H1 (cell line): ENCODE measurements around the gene TSEN54. TPM values are rescaled to one million over a fixed set of nuclear protein-coding genes. Genes with fewer than 3 reads are reported as not detected.

Experiments used
- CTCF ChIA-PET: fragments of 300-600 bp; sonication (Branson Sonifier 250); formaldehyde crosslinking; loops from one replicate; lab custom pipeline; 2021; ENCODE audit not compliant: partially characterized antibody; lab: Charles Lee
- POLR2A ChIA-PET: fragments of 300-600 bp; sonication (Branson Sonifier 250); formaldehyde crosslinking; loops from one replicate; lab custom pipeline; 2021; ENCODE audit warnings: inconsistent platforms; ENCODE audit not compliant: partially characterized antibody; lab: Charles Lee
- DNase-seq, 2 experiments: peaks; one replicate each; pipeline versions ENCODE4 v3.0.0 to v3.0.0-alpha.2; 2010 to 2022; ENCODE audit warnings: low spot score in 2 of 2, low read depth in 1 of 2, mixed read lengths in 1 of 2
- FAIRE-seq: peaks from 2 replicates; lab custom pipeline; 2011; peaks lifted over from hg19 to GRCh38; lab: Jason Lieb, UNC
- H2AFZ ChIP-seq: 2 replicates; pipeline ENCODE4 v1.8.1; 2012; ENCODE audit warnings: low read length, inconsistent platforms
- H2AK5ac ChIP-seq: 2 replicates; pipeline ENCODE4 v1.6.1; 2013; ENCODE audit warnings: low read depth, low read length
- H2BK120ac ChIP-seq: replicated peaks from 2 replicates; pipeline ENCODE3; 2013; ENCODE audit warnings: low read depth, low read length, inconsistent platforms
- H2BK12ac ChIP-seq: 2 replicates; pipeline ENCODE4 v1.6.1; 2013; ENCODE audit warnings: low read depth, low read length
- H2BK15ac ChIP-seq: 2 replicates; pipeline ENCODE4 v1.6.1; 2013; ENCODE audit warnings: low read length
- H2BK20ac ChIP-seq: 2 replicates; pipeline ENCODE4 v1.6.1; 2013; ENCODE audit warnings: low read length
- H2BK5ac ChIP-seq: 2 replicates; pipeline ENCODE4 v1.6.1; 2013; ENCODE audit warnings: low read depth, low read length
- H3K14ac ChIP-seq: 2 replicates; pipeline ENCODE4 v1.6.1; 2013; ENCODE audit warnings: inconsistent platforms; ENCODE audit not compliant: insufficient read length
- H3K18ac ChIP-seq: 2 replicates; pipeline ENCODE4 v1.6.1; 2013; ENCODE audit warnings: low read length; ENCODE audit errors: extremely low read depth
- H3K23ac ChIP-seq: 2 replicates; pipeline ENCODE4 v1.6.1; 2013; ENCODE audit warnings: inconsistent platforms; ENCODE audit not compliant: insufficient read length
- H3K23me2 ChIP-seq: 2 replicates; pipeline ENCODE4 v1.6.1; 2013; ENCODE audit warnings: low read depth, low read length
- H3K27ac ChIP-seq: 2 replicates; pipeline ENCODE4 v1.6.1; 2011; ENCODE audit warnings: low read depth, low read length, inconsistent platforms
- H3K27me3 ChIP-seq, 4 experiments: replicated peaks in 1 of 4; 1 replicate in 1 of 4; 2 replicates in 3 of 4; pipeline versions ENCODE4 v1.6.1 to v1.8.1; 2011 to 2013; ENCODE audit warnings: low read length in 3 of 4, mild to moderate bottlenecking in 3 of 4, inconsistent platforms in 2 of 4, mixed read lengths in 2 of 4, moderate library complexity in 1 of 4; ENCODE audit not compliant: control insufficient read depth in 3 of 4, insufficient read depth in 3 of 4; ENCODE audit errors: extremely low read depth in 1 of 4
- H3K36me3 ChIP-seq, 4 experiments: 2 replicates each; pipeline versions ENCODE4 v1.6.1 to v1.8.1; 2011 to 2013; ENCODE audit warnings: mild to moderate bottlenecking in 4 of 4, low read length in 3 of 4, moderate library complexity in 2 of 4, control low read depth in 1 of 4, inconsistent platforms in 1 of 4; ENCODE audit not compliant: insufficient read depth in 4 of 4, control insufficient read depth in 2 of 4
- H3K4ac ChIP-seq: replicated peaks from 2 replicates; pipeline ENCODE3; 2013; ENCODE audit warnings: low read length, low read depth, mixed read lengths, inconsistent platforms; ENCODE audit not compliant: insufficient read length
- H3K4me1 ChIP-seq, 4 experiments: replicated peaks in 1 of 4; 1 replicate in 1 of 4; 2 replicates in 3 of 4; pipeline versions ENCODE4 v1.6.1 to v1.8.1; 2011 to 2013; ENCODE audit warnings: low read length in 3 of 4, inconsistent platforms in 2 of 4, mixed read lengths in 1 of 4; ENCODE audit not compliant: insufficient read depth in 4 of 4, control insufficient read depth in 3 of 4
- H3K4me2 ChIP-seq, 2 experiments: 2 replicates each; pipeline versions ENCODE4 v1.6.1 to v1.8.1; 2011 to 2013; ENCODE audit warnings: low read depth in 2 of 2, low read length in 2 of 2, control low read depth in 1 of 2, inconsistent platforms in 1 of 2, mild to moderate bottlenecking in 1 of 2; ENCODE audit not compliant: insufficient read depth in 1 of 2
- H3K4me3 ChIP-seq, 4 experiments: fragments of 200-600, 300-600 bp in 1 of 4; sonication (generic), shearing (Covaris generic), sonication (Bioruptor Twin) in 1 of 4; 2 replicates each; pipeline versions ENCODE4 v1.5.1 to v1.8.1; 2011 to 2016; ENCODE audit warnings: low read length in 4 of 4, low read depth in 3 of 4, control low read depth in 2 of 4, inconsistent platforms in 2 of 4, mild to moderate bottlenecking in 2 of 4, mixed read lengths in 1 of 4, moderate library complexity in 1 of 4; ENCODE audit not compliant: insufficient read depth in 2 of 4; ENCODE audit errors: extremely low read depth in 1 of 4
- H3K56ac ChIP-seq: replicated peaks from 2 replicates; pipeline ENCODE3; 2013; ENCODE audit warnings: low read depth, mild to moderate bottlenecking, mixed read lengths, low read length, inconsistent platforms; ENCODE audit not compliant: insufficient read length
- H3K79me1 ChIP-seq: 2 replicates; pipeline ENCODE4 v1.6.1; 2013; ENCODE audit warnings: low read depth, low read length, control low read depth
- H3K79me2 ChIP-seq, 2 experiments: 2 replicates each; pipeline versions ENCODE4 v1.6.1 to v1.8.1; 2012 to 2013; ENCODE audit warnings: low read length in 2 of 2, mild to moderate bottlenecking in 2 of 2, inconsistent platforms in 1 of 2; ENCODE audit not compliant: insufficient read depth in 2 of 2, control insufficient read depth in 1 of 2
- H3K9ac ChIP-seq, 4 experiments: replicated peaks in 1 of 4; 1 replicate in 1 of 4; 2 replicates in 3 of 4; pipeline versions ENCODE4 v1.6.1 to v1.8.1; 2011 to 2013; ENCODE audit warnings: low read depth in 3 of 4, low read length in 3 of 4, control low read depth in 2 of 4, mild to moderate bottlenecking in 2 of 4, moderate library complexity in 2 of 4, inconsistent platforms in 1 of 4; ENCODE audit errors: extremely low read depth in 1 of 4
- H3K9me3 ChIP-seq, 2 experiments: 2 replicates each; pipeline versions ENCODE4 v1.6.1 to v1.8.1; 2012 to 2013; ENCODE audit warnings: mild to moderate bottlenecking in 2 of 2, moderate library complexity in 2 of 2, control low read depth in 1 of 2, inconsistent platforms in 1 of 2, low read depth in 1 of 2, low read length in 1 of 2, mixed read lengths in 1 of 2; ENCODE audit not compliant: insufficient read depth in 2 of 2
- H4K20me1 ChIP-seq, 2 experiments: replicated peaks in 1 of 2; 2 replicates each; pipeline versions ENCODE3 to v1.8.1; 2011 to 2013; ENCODE audit warnings: inconsistent platforms in 2 of 2, low read length in 2 of 2, mild to moderate bottlenecking in 1 of 2; ENCODE audit not compliant: insufficient read depth in 2 of 2, control insufficient read depth in 1 of 2
- H4K5ac ChIP-seq: 2 replicates; pipeline ENCODE4 v1.6.1; 2013; ENCODE audit warnings: low read length, low read depth, mixed read lengths, inconsistent platforms; ENCODE audit not compliant: insufficient read length
- H4K8ac ChIP-seq: 2 replicates; pipeline ENCODE4 v1.8.0; 2013; ENCODE audit warnings: mild to moderate bottlenecking, moderate library complexity, low read length, inconsistent platforms; ENCODE audit not compliant: insufficient read depth; ENCODE audit errors: extremely low read depth
- H4K91ac ChIP-seq: replicated peaks from 2 replicates; pipeline ENCODE3; 2013; ENCODE audit warnings: low read length, mixed read lengths, inconsistent platforms; ENCODE audit not compliant: insufficient read length
- RXRA ChIP-seq: IDR thresholded peaks from 2 replicates; pipeline ENCODE4 v1.6.1; 2011; ENCODE audit warnings: low read depth, mild to moderate bottlenecking, low read length, moderate library complexity; ENCODE audit not compliant: insufficient read depth
- SIN3A ChIP-seq, 2 experiments: IDR thresholded peaks in 1 of 2; conservative IDR thresholded peaks in 1 of 2; 2 replicates each; pipeline ENCODE4 v1.6.1; 2011 to 2012; ENCODE audit warnings: low read length in 2 of 2, improper control_type of control experiment in 1 of 2, low read depth in 1 of 2, mild to moderate bottlenecking in 1 of 2
- WGBS, 2 experiments: shearing (Covaris generic) in 1 of 2; methylation state at CpG; one replicate each; pipeline versions ENCODE4 v1.1.6 to v1.1.7; 2013 to 2015; ENCODE audit warnings: low lambda C conversion rate in 2 of 2, mixed read lengths in 2 of 2, inconsistent platforms in 1 of 2, low coverage in 1 of 2, missing lambda C conversion rate in 1 of 2; ENCODE audit not compliant: insufficient replicate concordance in 2 of 2, insufficient coverage in 1 of 2, insufficient read length in 1 of 2; ENCODE audit errors: extremely low coverage in 1 of 2, missing lambda C conversion rate in 1 of 2; 5-methylcytosine and 5-hydroxymethylcytosine counted together
- polyA plus RNA-seq, 7 experiments: library from polyadenylated mRNA; depleted of rRNA in 3 of 7; stranded (reverse) in 5 of 7; unstranded in 2 of 7; fragments of >200 nt in 5 of 7; fragments of 200-250 nt in 2 of 7; gene quantifications; 1 replicate in 5 of 7; 2 replicates in 1 of 7; 4 replicates in 1 of 7; pipeline versions ENCODE4 v1.2.1 to v1.2.3, GENCODE V29; 2011 to 2013; ENCODE audit warnings: missing spikeins in 2 of 7, mixed read lengths in 2 of 7
- total RNA-seq: library from RNA; stranded (reverse); fragmentation: NEBNext Ultra II Directional; extraction: Animal tissue kit (Norgen Biotek cat#: 25700); gene quantifications from 2 replicates; pipeline ENCODE4 v1.2.1, GENCODE V29; 2021

Gene TSEN54
- total and polyA plus RNA-seq, 2 of the 8 experiments (the other 6 are each of a cell fraction or from before 2014, with no cell fraction given): 43.6 to 60.3 TPM

DNA sequence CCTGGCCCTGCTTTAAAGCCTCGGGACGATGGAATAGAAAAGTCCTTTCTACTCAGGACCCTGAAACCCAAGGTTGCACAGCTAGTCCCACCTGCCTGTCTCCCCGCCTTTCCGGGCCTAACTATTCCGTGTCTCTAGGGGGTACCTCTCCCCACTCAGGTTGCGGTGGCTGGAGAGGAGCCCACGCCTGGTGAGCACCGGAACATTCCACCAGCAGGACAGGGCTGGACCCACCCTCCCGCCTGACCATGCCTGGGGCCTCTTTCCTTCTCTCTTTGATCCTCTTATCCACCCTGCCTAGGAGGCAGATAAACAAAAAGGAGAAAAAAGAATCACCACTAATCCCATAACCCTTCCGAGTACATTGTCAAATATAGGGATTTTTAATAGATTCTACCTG is 20.0 kb downstream of the TSEN54 start:
- Histone ChIP-seq H3K23me2 (no peaks in the 10 kb centered on the region), H2AK5ac (no peak overlapping the region), H3K4ac (no peak overlapping the region), H4K8ac (peak overlapping the region; percentile 38; the same call in 1 of the 2 replicates), H2AFZ (no peak overlapping the region), H4K20me1 (peaks cover 5 to 6% of the 10 kb centered on the region in 2 experiments), H3K79me2 (no peaks in the 10 kb centered on the region; a peak in 1 of 4 replicates), H3K4me1 (peaks cover 0 to under 1% (median 0%) of the 10 kb centered on the region in 4 experiments; a peak in 2 of 7 replicates), H2BK20ac (no peak overlapping the region), H2BK12ac (no peak overlapping the region), H3K23ac (no peak overlapping the region), H3K9me3 (no peaks in the 10 kb centered on the region), H3K18ac (no peak overlapping the region), H4K91ac (no peak overlapping the region), H3K4me3 (no peak overlapping the region), H3K4me2 (no peak overlapping the region), H3K27ac (no peak overlapping the region), H3K14ac (no peak overlapping the region), H3K79me1 (peaks cover 2% of the 10 kb centered on the region; the same call in 1 of the 2 replicates), H3K27me3 (no peaks in the 10 kb centered on the region), H3K36me3 (no peaks in the 10 kb centered on the region), H2BK120ac (no peak overlapping the region), H3K56ac (no peak overlapping the region), H2BK15ac (no peak overlapping the region), H3K9ac (no peak overlapping the region), H2BK5ac (no peak overlapping the region), H4K5ac (no peak overlapping the region)
- ChIA-PET CTCF (interaction anchor here (0.9 kb wide), 1 partner anchor 15 kb away, joined by 3 read pairs; no protein-coding TSS in a partner anchor), POLR2A (interaction anchor here (0.7 to 1.4 kb wide), 2 partner anchors 244 to 524 kb away, joined by 3 read pairs; partner anchors contain the start of gene MRPL58)
- no peak for TF ChIP-seq SIN3A (conservative IDR thresholded peaks at IDR 0.05 in 1 of 2, IDR thresholded peaks at IDR 0.05 in 1 of 2; ENCODE audit: low read depth in 1 of 2, low read length in 2 of 2)
- no peak for TF ChIP-seq RXRA
- WGBS, 2 experiments: 80% methylated on average over 9 of the region's 10 CpGs; no CpG with 5 or more reads in 1 of the 2 experiments
- DNase-seq (no peak), FAIRE-seq (no peak)
